Vagina (tissue), 2 donors: Measurements from ENCODE around the gene NAA11. TPM values are rescaled to one million over a fixed set of nuclear protein-coding genes. Genes with fewer than 3 reads are reported as not detected.

Experiments
- DNase-seq, 2 donors: peaks; one replicate each; pipeline ENCODE4 v3.0.0-alpha.2; 2017; ENCODE audit errors: extremely low spot score in 2 of 2
- H3K27ac ChIP-seq: fragments of 200-600 bp; sonication (generic); one replicate; pipeline ENCODE4 v1.5.1; 2019
- H3K27me3 ChIP-seq: fragments of 200-600 bp; sonication (generic); one replicate; pipeline ENCODE4 v1.5.1; 2019
- H3K36me3 ChIP-seq, 2 donors: fragments of 200-600 bp; sonication (generic); one replicate each; pipeline ENCODE4 v1.5.1; 2017 to 2019
- H3K4me1 ChIP-seq: fragments of 200-600 bp; sonication (generic); one replicate; pipeline ENCODE4 v1.5.1; 2019
- H3K4me3 ChIP-seq, 2 donors: fragments of 200-600 bp; sonication (generic); 1 replicate in 1 of 2; 2 replicates in 1 of 2; pipeline ENCODE4 v1.5.1; 2016 to 2019
- H3K9me3 ChIP-seq: fragments of 200-600 bp; sonication (generic); one replicate; pipeline ENCODE4 v1.5.1; 2019
- POLR2A ChIP-seq, 2 donors: fragments of 450-650 bp; IDR thresholded peaks; one replicate each; pipeline ENCODE4 v1.6.1; 2017; ENCODE audit warnings: antibody characterized with exemption in 2 of 2, mild to moderate bottlenecking in 2 of 2, moderate library complexity in 2 of 2
- POLR2AphosphoS5 ChIP-seq, 2 donors: sonication (generic); formaldehyde crosslinking; IDR thresholded peaks; one replicate each; pipeline ENCODE4 v1.9.0; 2017; ENCODE audit warnings: antibody characterized with exemption in 2 of 2, mild to moderate bottlenecking in 2 of 2, low read depth in 1 of 2; ENCODE audit not compliant: insufficient read depth in 1 of 2
- intact Hi-C: fragments of 100-400 bp; cut with DNase I; formaldehyde crosslinking; loops from one replicate; pipeline ENCODE4 v1.15.1; 2023
- total RNA-seq: library from RNA; depleted of rRNA; stranded (reverse); fragments of >200 nt; gene quantifications from one replicate; pipeline ENCODE4 v1.2.3, GENCODE V29; 2016
- TF ChIP-seq, protein P1 (sequence below), 3 experiments: fragments of 450-650 bp in 2 of 3; fragments of 200-600 bp in 1 of 3; sonication (generic) in 1 of 3; IDR thresholded peaks; one replicate each; pipeline ENCODE4 v1.5.1; 2017 to 2019; ENCODE audit warnings: antibody characterized with exemption in 3 of 3, mild to moderate bottlenecking in 2 of 3, moderate library complexity in 2 of 3

Gene NAA11
- total RNA-seq, 1 donor from 2014 or later = not detected

DNA sequence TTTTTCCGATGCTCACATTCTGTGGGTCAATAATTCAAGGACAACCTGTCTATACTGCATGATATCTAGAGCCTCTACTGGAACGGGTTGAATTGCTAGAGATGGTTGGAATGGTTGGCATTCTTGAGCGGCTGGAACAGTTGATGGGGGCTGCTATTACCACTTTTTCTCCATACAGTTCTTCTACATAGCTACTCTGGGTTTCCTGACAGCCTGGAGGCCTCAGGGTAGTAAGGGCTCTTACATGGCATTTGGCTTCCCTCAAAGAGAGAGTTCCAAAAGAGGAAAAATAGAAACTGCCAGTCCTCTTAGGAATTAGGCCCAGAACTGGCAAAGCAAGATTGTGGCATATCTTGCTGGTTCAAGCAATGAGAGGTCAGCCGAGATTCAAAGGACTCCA is 53.1 kb downstream of the NAA11 start:
- intact Hi-C loops = no loop called here
- Histone ChIP-seq H3K27ac (no peak overlapping the region), H3K27me3 (no peaks in the 10 kb centered on the region), H3K4me3 (no peak overlapping the region), H3K4me1 (no peaks in the 10 kb centered on the region), H3K9me3 (no peaks in the 10 kb centered on the region), H3K36me3 (no peaks in the 10 kb centered on the region)
- DNase-seq = no peak
- TF ChIP-seq, protein P1, sequence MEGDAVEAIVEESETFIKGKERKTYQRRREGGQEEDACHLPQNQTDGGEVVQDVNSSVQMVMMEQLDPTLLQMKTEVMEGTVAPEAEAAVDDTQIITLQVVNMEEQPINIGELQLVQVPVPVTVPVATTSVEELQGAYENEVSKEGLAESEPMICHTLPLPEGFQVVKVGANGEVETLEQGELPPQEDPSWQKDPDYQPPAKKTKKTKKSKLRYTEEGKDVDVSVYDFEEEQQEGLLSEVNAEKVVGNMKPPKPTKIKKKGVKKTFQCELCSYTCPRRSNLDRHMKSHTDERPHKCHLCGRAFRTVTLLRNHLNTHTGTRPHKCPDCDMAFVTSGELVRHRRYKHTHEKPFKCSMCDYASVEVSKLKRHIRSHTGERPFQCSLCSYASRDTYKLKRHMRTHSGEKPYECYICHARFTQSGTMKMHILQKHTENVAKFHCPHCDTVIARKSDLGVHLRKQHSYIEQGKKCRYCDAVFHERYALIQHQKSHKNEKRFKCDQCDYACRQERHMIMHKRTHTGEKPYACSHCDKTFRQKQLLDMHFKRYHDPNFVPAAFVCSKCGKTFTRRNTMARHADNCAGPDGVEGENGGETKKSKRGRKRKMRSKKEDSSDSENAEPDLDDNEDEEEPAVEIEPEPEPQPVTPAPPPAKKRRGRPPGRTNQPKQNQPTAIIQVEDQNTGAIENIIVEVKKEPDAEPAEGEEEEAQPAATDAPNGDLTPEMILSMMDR (IDR thresholded peaks at IDR 0.05) = no peak
- TF ChIP-seq POLR2AphosphoS5 (IDR thresholded peaks at IDR 0.05; ENCODE audit: insufficient read depth in 1 of 2, low read depth in 1 of 2) = no peak
- no peak for TF ChIP-seq POLR2A (IDR thresholded peaks at IDR 0.05)

DNA sequence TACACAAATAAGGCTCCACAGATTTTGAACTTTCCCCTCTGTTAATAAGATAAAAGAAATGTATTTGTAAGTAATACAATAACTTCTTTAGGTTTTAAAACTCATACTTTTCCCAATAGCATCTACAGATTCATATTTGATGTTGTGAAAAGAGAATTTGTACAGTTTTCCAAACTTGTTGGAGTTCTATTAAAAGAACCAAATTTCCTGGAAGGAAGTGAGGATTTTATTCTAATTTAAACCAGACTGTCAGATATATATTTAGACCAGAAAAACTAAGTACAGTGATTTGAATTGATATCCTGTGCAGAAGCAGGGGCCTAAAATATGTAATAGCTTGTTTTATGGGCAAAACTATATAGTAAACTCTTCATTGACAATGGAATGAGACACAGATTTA is 53.7 kb downstream of the NAA11 start:
- TF ChIP-seq POLR2A (IDR thresholded peaks at IDR 0.05) (no peak), POLR2AphosphoS5 (IDR thresholded peaks at IDR 0.05; ENCODE audit: insufficient read depth in 1 of 2, low read depth in 1 of 2) (no peak)
- TF ChIP-seq, protein P1 (IDR thresholded peaks at IDR 0.05) = no peak
- no peaks in the 10 kb centered on the region for H3K9me3 ChIP-seq
- H3K27ac ChIP-seq = no peak overlapping the region
- no peaks in the 10 kb centered on the region for H3K27me3 ChIP-seq
- H3K36me3 ChIP-seq = no peaks in the 10 kb centered on the region
- no peak for DNase-seq
- intact Hi-C loops = no loop called here
- no peaks in the 10 kb centered on the region for H3K4me1 ChIP-seq
- H3K4me3 ChIP-seq = no peak overlapping the region

DNA sequence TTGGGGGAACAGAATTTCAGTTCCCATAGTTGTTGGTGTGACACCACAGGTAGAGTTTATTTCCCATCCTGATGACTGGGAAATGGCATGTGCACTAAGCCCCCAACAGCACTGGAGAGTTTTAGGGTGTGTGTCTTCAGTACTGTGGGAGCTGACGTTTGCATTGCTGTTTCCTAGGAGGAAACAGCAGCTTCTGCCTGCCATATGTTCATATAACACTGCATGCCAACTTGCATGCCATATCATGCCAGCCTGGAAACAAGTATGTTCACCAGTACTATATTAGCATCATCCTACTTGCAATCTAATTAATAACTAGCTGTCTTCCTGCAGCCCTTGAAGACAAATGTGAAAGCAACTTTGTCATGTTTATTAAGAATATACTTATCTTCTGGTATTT is 58.2 kb downstream of the NAA11 start:
- no peak for DNase-seq
- Histone ChIP-seq H3K4me1 (no peaks in the 10 kb centered on the region), H3K27ac (no peak overlapping the region), H3K36me3 (no peaks in the 10 kb centered on the region), H3K27me3 (no peaks in the 10 kb centered on the region), H3K4me3 (no peak overlapping the region), H3K9me3 (no peaks in the 10 kb centered on the region)
- TF ChIP-seq POLR2AphosphoS5 (IDR thresholded peaks at IDR 0.05; ENCODE audit: insufficient read depth in 1 of 2, low read depth in 1 of 2) (no peak), POLR2A (IDR thresholded peaks at IDR 0.05) (no peak)
- TF ChIP-seq, protein P1 (IDR thresholded peaks at IDR 0.05) = no peak
- intact Hi-C loops = no loop called here

Other genes with a start within 250 kb of the NAA11 start
- gene GK2, start 82.2 kb upstream of the NAA11 start, total RNA-seq = not detected